ENCODE measurements around the gene PPP2R5A.

DNA sequence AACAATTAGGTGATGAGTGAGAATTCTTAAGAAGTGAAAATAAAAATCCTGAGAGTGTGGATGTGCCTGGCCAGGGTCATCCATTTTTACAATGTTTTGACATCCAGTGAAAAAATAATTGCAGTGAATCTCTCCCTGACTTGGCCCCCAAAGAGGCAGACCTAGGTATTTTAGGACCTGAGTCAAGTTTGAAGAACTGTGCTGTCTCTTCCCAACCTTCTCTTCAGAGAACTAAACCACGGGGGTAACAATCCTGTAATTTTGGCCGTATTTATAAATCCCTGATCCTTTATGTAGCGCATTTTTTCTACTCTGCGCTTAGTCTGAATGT lies 43.3 kb upstream of the PPP2R5A start:
- TF ChIP-seq CTCF (IDR thresholded peaks at IDR 0.05; ENCODE audit: insufficient read depth, low read length, poor library complexity, severe bottlenecking): no peak
- TF ChIP-seq EZH2phosphoT487 (conservative IDR thresholded peaks at IDR 0.05; ENCODE audit: low read length): no peak

All from SU-DHL-6 (cell line).